Brain pericyte (primary cell): Measurements from ENCODE around the gene NECAP2.
"Not testable (repeated sequence)": the region's sequence is repeated elsewhere in the genome, so short reads cannot be mapped to it uniquely, and the experiment has no call there.

Experiments used
- DNase-seq: peaks from one replicate; pipeline ENCODE4 v3.0.0-alpha.2; 2012; ENCODE audit warnings: low read depth, low spot score

NECAP2 gene

GRCh38 chr1:16430606-16431005 is 9.9 kb upstream of the NECAP2 start:
- DNase-seq: no peak

GRCh38 chr1:16433030-16433429 is 7.5 kb upstream of the NECAP2 start:
- no peak for DNase-seq

- DNase-seq: no peak
Observed at GRCh38 chr1:16434007-16434406, 6.5 kb upstream of the NECAP2 start.

- no peak for DNase-seq
Observed at GRCh38 chr1:16434501-16434900, 6.0 kb upstream of the NECAP2 start.

- no peak for DNase-seq
Observed at GRCh38 chr1:16436946-16437474, 3.5 kb upstream of the NECAP2 start, which contains the start of gene SPATA21. SPATA21 (minus strand) TSS chr1:16437424; CDS start chr1:16431371, 6,053 bp downstream.

GRCh38 chr1:16438516-16438915 is 2.0 kb upstream of the NECAP2 start:
- DNase-seq: no peak

- DNase-seq: no peak
Observed at GRCh38 chr1:16438924-16439323, 1.6 kb upstream of the NECAP2 start.

GRCh38 chr1:16440131-16440469 is 424 bp upstream of the NECAP2 start:
- DNase-seq: no peak

GRCh38 chr1:16441282-16441665 is 750 bp downstream of the NECAP2 start:
- DNase-seq: no peak

GRCh38 chr1:16442265-16442664 is 1.7 kb downstream of the NECAP2 start:
- DNase-seq: no peak

GRCh38 chr1:16442941-16443340 is 2.4 kb downstream of the NECAP2 start:
- DNase-seq: no peak

- no peak for DNase-seq
Observed at GRCh38 chr1:16443975-16444770, 3.6 kb downstream of the NECAP2 start.

GRCh38 chr1:16445052-16445451 is 4.5 kb downstream of the NECAP2 start:
- no peak for DNase-seq

- no peak for DNase-seq
Observed at GRCh38 chr1:16446116-16446515, 5.6 kb downstream of the NECAP2 start.

GRCh38 chr1:16447641-16448040 is 7.1 kb downstream of the NECAP2 start:
- DNase-seq: no peak

GRCh38 chr1:16449065-16449464 is 8.5 kb downstream of the NECAP2 start:
- no peak for DNase-seq

GRCh38 chr1:16449666-16450065 is 9.1 kb downstream of the NECAP2 start:
- DNase-seq: no peak

- DNase-seq: no peak
Observed at GRCh38 chr1:16450863-16451481, 10.4 kb downstream of the NECAP2 start.

GRCh38 chr1:16451841-16452528 is 11.5 kb downstream of the NECAP2 start:
- DNase-seq: no peak

- not testable (repeated sequence) for DNase-seq
Observed at GRCh38 chr1:16454909-16455308, 14.4 kb downstream of the NECAP2 start.

- not testable (repeated sequence) for DNase-seq
Observed at GRCh38 chr1:16456151-16456550, 15.6 kb downstream of the NECAP2 start.

GRCh38 chr1:16458831-16459230 is 18.3 kb downstream of the NECAP2 start:
- no peak for DNase-seq
